GM12878 (cell line): Measurements from ENCODE around the gene PLA2G3. TPM values are rescaled to one million over a fixed set of nuclear protein-coding genes. Genes with fewer than 3 reads are reported as not detected.

Experiments used
- ATAC-seq: fragments of 200-7000 bp; cut with Tn5 transposase; 3 replicates; pipeline ENCODE4 v1.9.1; 2020; ENCODE audit warnings: mild to moderate bottlenecking, moderate library complexity
- BruUV-seq: library from RNA; stranded (reverse); fragments of 400-500 nt; replicated peaks from 2 replicates; lab custom pipeline; 2021; lab: Mats Ljungman, UMichigan
- CTCF ChIA-PET: fragments of 300-600 bp; sonication (Branson Sonifier 250); formaldehyde crosslinking; extraction: SDS; loops from one replicate; lab custom pipeline; 2021; ENCODE audit warnings: inconsistent platforms; lab: Yijun Ruan, JAX
- POLR2A ChIA-PET: fragments of 350-600 bp; formaldehyde crosslinking; extraction: SDS; loops from one replicate; lab custom pipeline; 2021; ENCODE audit warnings: inconsistent platforms; lab: Charles Lee
- RAD21 ChIA-PET: fragments of 300-600 bp; sonication (Branson Sonifier 250); formaldehyde crosslinking; loops from one replicate; lab custom pipeline; 2023; ENCODE audit warnings: antibody characterized with exemption; ENCODE audit not compliant: unreplicated experiment; lab: Charles Lee
- SMC1A ChIA-PET: fragments of 300-600 bp; sonication (Branson Sonifier 250); formaldehyde crosslinking; loops from one replicate; lab custom pipeline; 2023; ENCODE audit not compliant: unreplicated experiment, uncharacterized antibody; lab: Charles Lee
- DNase-seq: peaks from one replicate; pipeline ENCODE4 v3.0.0-alpha.2; 2011; ENCODE audit warnings: low read depth, low spot score
- FAIRE-seq: peaks from 3 replicates; lab custom pipeline; 2011; peaks lifted over from hg19 to GRCh38; lab: Jason Lieb, UNC
- H2AFZ ChIP-seq: 2 replicates; pipeline ENCODE4 v1.6.0; 2011; ENCODE audit warnings: low read depth, low read length, control low read depth; ENCODE audit not compliant: control insufficient read depth
- H3K27ac ChIP-seq: 2 replicates; pipeline ENCODE4 v1.5.1; 2011; ENCODE audit warnings: control low read depth; ENCODE audit not compliant: control insufficient read depth, insufficient read depth
- H3K27me3 ChIP-seq, 2 experiments: replicated peaks in 1 of 2; 2 replicates each; pipeline versions ENCODE4 v1.6.0 to v1.6.1; 2011; ENCODE audit warnings: low read length in 1 of 2; ENCODE audit not compliant: control insufficient read depth in 2 of 2, insufficient read depth in 2 of 2
- H3K36me3 ChIP-seq, 2 experiments: 2 replicates each; pipeline ENCODE4 v1.5.1; 2011; ENCODE audit warnings: low read length in 1 of 2; ENCODE audit not compliant: control insufficient read depth in 2 of 2, insufficient read depth in 2 of 2
- H3K4me1 ChIP-seq: 2 replicates; pipeline ENCODE4 v1.6.1; 2011; ENCODE audit warnings: mild to moderate bottlenecking, low read length, moderate library complexity, mixed read lengths; ENCODE audit not compliant: control insufficient read depth, insufficient read depth
- H3K4me2 ChIP-seq: 2 replicates; pipeline ENCODE4 v1.6.0; 2011; ENCODE audit warnings: control low read depth; ENCODE audit not compliant: control insufficient read depth, insufficient read depth
- H3K4me3 ChIP-seq: fragments of 200-600 bp; sonication (generic); 2 replicates; pipeline ENCODE4 v1.5.1; 2016
- H3K79me2 ChIP-seq: 2 replicates; pipeline ENCODE4 v1.6.0; 2011; ENCODE audit warnings: low read length; ENCODE audit not compliant: control insufficient read depth, insufficient read depth
- H3K9ac ChIP-seq: 2 replicates; pipeline ENCODE4 v1.8.0; 2011; ENCODE audit warnings: low read length, control low read depth, mixed read lengths; ENCODE audit not compliant: control insufficient read depth, insufficient read depth
- H3K9me3 ChIP-seq: replicated peaks from 3 replicates; pipeline ENCODE4 v1.5.1; 2011; ENCODE audit warnings: mild to moderate bottlenecking, low read length; ENCODE audit not compliant: control insufficient read depth, insufficient read depth
- H4K20me1 ChIP-seq: 2 replicates; pipeline ENCODE4 v1.6.0; 2011; ENCODE audit not compliant: control insufficient read depth, insufficient read depth
- CBX3 ChIP-seq: fragments of 200-600 bp; sonication (generic); IDR thresholded peaks from 2 replicates; pipeline ENCODE4 v1.6.1; 2016; ENCODE audit warnings: low read depth, borderline replicate concordance
- CEBPB ChIP-seq, 2 experiments: fragments of 150-350 bp in 1 of 2; IDR thresholded peaks; 2 replicates each; pipeline ENCODE4 v1.6.1; 2012 to 2014; ENCODE audit warnings: low read depth in 2 of 2, low read length in 2 of 2, borderline replicate concordance in 1 of 2, inconsistent platforms in 1 of 2
- ESRRA ChIP-seq: IDR thresholded peaks from 2 replicates; pipeline ENCODE4 v1.6.1; 2012; ENCODE audit warnings: mild to moderate bottlenecking, low read length, improper control_type of control experiment
- JUNB ChIP-seq: IDR thresholded peaks from 2 replicates; pipeline ENCODE4 v1.6.1; 2016; ENCODE audit warnings: antibody characterized with exemption, mild to moderate bottlenecking
- KDM1A ChIP-seq: fragments of 200-600 bp; sonication (generic); IDR thresholded peaks from 2 replicates; pipeline ENCODE4 v1.6.1; 2016; ENCODE audit warnings: borderline replicate concordance
- NFIC ChIP-seq: IDR thresholded peaks from 2 replicates; pipeline ENCODE4 v1.6.1; 2012; ENCODE audit warnings: low read depth, mild to moderate bottlenecking, inconsistent platforms, low read length, moderate library complexity
- PAX8 ChIP-seq: fragments of 450-650 bp; IDR thresholded peaks from 2 replicates; pipeline ENCODE4 v1.6.1; 2017; ENCODE audit warnings: mild to moderate bottlenecking, moderate library complexity
- PML ChIP-seq: IDR thresholded peaks from 2 replicates; pipeline ENCODE4 v1.6.1; 2012; ENCODE audit warnings: low read length, inconsistent platforms
- POLR2AphosphoS5 ChIP-seq: IDR thresholded peaks from 2 replicates; pipeline ENCODE4 v1.6.1; 2011; ENCODE audit warnings: mild to moderate bottlenecking, low read length, inconsistent platforms
- RB1 ChIP-seq: fragments of 450-650 bp; formaldehyde crosslinking; IDR thresholded peaks from 2 replicates; pipeline ENCODE4 v1.6.1; 2017; ENCODE audit warnings: mild to moderate bottlenecking, borderline replicate concordance
- RELB ChIP-seq: fragments of 450-650 bp; IDR thresholded peaks from 2 replicates; pipeline ENCODE4 v1.6.1; 2017; ENCODE audit warnings: low read depth, mild to moderate bottlenecking, moderate library complexity
- RFX5 ChIP-seq: IDR thresholded peaks from 2 replicates; pipeline ENCODE4 v1.6.1; 2011; ENCODE audit warnings: low read depth, low read length, improper control_type of control experiment
- SREBF2 ChIP-seq: IDR thresholded peaks from 2 replicates; pipeline ENCODE4 v1.6.1; 2012; ENCODE audit warnings: mild to moderate bottlenecking, low read length
- TARDBP ChIP-seq: IDR thresholded peaks from 2 replicates; pipeline ENCODE4 v1.6.1; 2016; ENCODE audit warnings: borderline replicate concordance
- ZNF24 ChIP-seq: fragments of 450-650 bp; IDR thresholded peaks from 2 replicates; pipeline ENCODE4 v1.6.1; 2017; ENCODE audit warnings: antibody characterized with exemption, mild to moderate bottlenecking
- ZNF592 ChIP-seq: fragments of 450-650 bp; IDR thresholded peaks from 2 replicates; pipeline ENCODE4 v1.6.1; 2017; ENCODE audit warnings: mild to moderate bottlenecking, moderate library complexity
- WGBS: methylation state at CpG from one replicate; pipeline ENCODE4 v1.1.6; 2016; ENCODE audit warnings: low lambda C conversion rate; ENCODE audit not compliant: insufficient replicate concordance, insufficient coverage; ENCODE audit errors: missing lambda C conversion rate; 5-methylcytosine and 5-hydroxymethylcytosine counted together
- in situ Hi-C: fragments of 300-500 bp; cut with MboI; formaldehyde crosslinking; loops from 9 replicates; pipeline ENCODE4 v1.14.3; 2018; ENCODE audit warnings: mixed read lengths
- intact Hi-C: fragments of 100-400 bp; cut with micrococcal nuclease; formaldehyde crosslinking; loops from one replicate; pipeline ENCODE4 v1.14.2; 2022; ENCODE audit not compliant: unreplicated experiment
- polyA plus RNA-seq, 11 experiments: library from polyadenylated mRNA; depleted of rRNA in 4 of 11; unstranded in 6 of 11; stranded (reverse) in 5 of 11; fragments of >200 nt; fragmentation: Nextera tagmentation in 4 of 11; fragmentation: Illumina TruSeq in 1 of 11; extraction: Ambion mirVana in 4 of 11; extraction: Trizol in 1 of 11; gene quantifications; 1 replicate in 1 of 11; 2 replicates in 10 of 11; pipeline versions ENCODE4 v1.2.1 to v1.2.3, GENCODE V29; 2011 to 2016; ENCODE audit warnings: inconsistent platforms in 2 of 11, missing spikeins in 2 of 11, low read depth in 1 of 11
- total RNA-seq, 4 experiments: library from RNA; depleted of rRNA in 3 of 4; stranded (reverse); fragments of >200 nt in 3 of 4; fragmentation: Illumina TruSeq in 1 of 4; extraction: Trizol in 1 of 4; gene quantifications; 2 replicates each; pipeline versions ENCODE4 v1.2.1 to v1.2.3, GENCODE V29; 2013 to 2021

Gene PLA2G3
- total and polyA plus RNA-seq, 10 of the 15 experiments (the other 5 are each of a cell fraction or from before 2014, with no cell fraction given), result 0.04 TPM; not detected in 9

- H3K4me1 ChIP-seq, result no peaks in the 10 kb centered on the region; the same call in 1 of the 2 replicates
- H4K20me1 ChIP-seq, result no peaks in the 10 kb centered on the region
- H3K4me3 ChIP-seq, result no peak overlapping the region
- RAD21 ChIA-PET, result interaction anchor here (1.4 kb wide), 1 partner anchor 9 kb away, joined by 5 read pairs; no protein-coding TSS in a partner anchor
- no peak overlapping the region for H3K9ac ChIP-seq
- H2AFZ ChIP-seq, result no peak overlapping the region
- DNase-seq, result no peak
- no TSS peak for BruUV-seq
- H3K36me3 ChIP-seq, result no peaks in the 10 kb centered on the region
- no peaks in the 10 kb centered on the region for H3K79me2 ChIP-seq
- 82% methylated on average over 11 of the region's 11 CpGs for WGBS
- no peaks in the 10 kb centered on the region for H3K27me3 ChIP-seq
- H3K9me3 ChIP-seq, result no peaks in the 10 kb centered on the region
- no peak overlapping the region for H3K4me2 ChIP-seq
- TF ChIP-seq NFIC (no peak), ZNF592 (no peak), KDM1A (no peak), PML (no peak), POLR2AphosphoS5 (no peak), ESRRA (no peak), ZNF24 (no peak), RFX5 (no peak), PAX8 (no peak), TARDBP (no peak), CEBPB (IDR thresholded peaks at IDR 0.05; ENCODE audit: borderline replicate concordance in 1 of 2, low read depth in 2 of 2, low read length in 2 of 2) (no peak), SREBF2 (no peak), CBX3 (no peak), RELB (no peak), RB1 (no peak), JUNB (no peak)
- TF ChIP-seq, all 136 proteins: peak for 0
- in situ Hi-C loops (no loop called here), intact Hi-C loops (loop anchor here (5.0 kb wide), 1 partner anchor 167 kb away; no protein-coding TSS in a partner anchor)
- ATAC-seq (no peak), FAIRE-seq (no peak)
- ChIA-PET SMC1A (interaction anchor here (1.3 kb wide), 1 partner anchor 10 kb away, joined by 4 read pairs; no protein-coding TSS in a partner anchor), POLR2A (no interaction called here), CTCF (interaction anchor here (0.6 to 2.6 kb wide), 12 partner anchors 9 to 471 kb away, joined by 3 to 15 read pairs (median 4); no protein-coding TSS in a partner anchor)
- no peak overlapping the region for H3K27ac ChIP-seq
Observed at GRCh38 chr22:31105282-31105929, 34.9 kb downstream of the PLA2G3 start.
